AG09309 (cell line): Measurements from ENCODE around the gene MBD5.

ENCODE experiments used
- DNase-seq: peaks from one replicate; pipeline ENCODE4 v3.0.0-alpha.2; 2010; ENCODE audit warnings: low read depth
- H3K4me3 ChIP-seq: 2 replicates; pipeline ENCODE4 v1.5.1; 2011; ENCODE audit warnings: mild to moderate bottlenecking, low read depth, low read length, moderate library complexity; ENCODE audit not compliant: control insufficient read depth
- TF ChIP-seq, protein P1 (sequence below): IDR thresholded peaks from 2 replicates; pipeline ENCODE4 v1.5.1; 2011; ENCODE audit warnings: mild to moderate bottlenecking, low read depth, low read length, inconsistent platforms; ENCODE audit not compliant: insufficient read depth, control insufficient read depth; ENCODE audit errors: missing control alignments

Gene MBD5

DNA sequence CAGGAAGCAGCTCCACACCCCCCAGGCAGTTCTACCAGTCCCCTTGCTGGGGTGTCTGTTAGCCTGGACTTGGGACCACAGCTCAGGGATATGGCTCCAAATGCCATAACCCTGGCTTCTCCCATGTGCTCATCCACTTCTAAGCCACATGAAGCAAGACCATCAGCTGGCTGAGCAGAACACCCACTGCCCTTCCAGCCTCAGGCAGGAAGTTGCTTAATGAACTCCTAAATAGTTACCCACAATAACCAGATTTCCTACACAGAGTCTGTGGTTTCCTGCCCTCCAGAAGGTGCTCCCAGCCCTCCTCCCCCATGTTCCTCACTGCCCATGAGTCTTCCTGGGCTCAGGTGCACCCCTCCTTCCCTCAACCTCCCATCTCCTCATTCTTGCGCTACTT, 525.4 kb downstream of the MBD5 start:
- no peak overlapping the region for H3K4me3 ChIP-seq
- TF ChIP-seq, protein P1, sequence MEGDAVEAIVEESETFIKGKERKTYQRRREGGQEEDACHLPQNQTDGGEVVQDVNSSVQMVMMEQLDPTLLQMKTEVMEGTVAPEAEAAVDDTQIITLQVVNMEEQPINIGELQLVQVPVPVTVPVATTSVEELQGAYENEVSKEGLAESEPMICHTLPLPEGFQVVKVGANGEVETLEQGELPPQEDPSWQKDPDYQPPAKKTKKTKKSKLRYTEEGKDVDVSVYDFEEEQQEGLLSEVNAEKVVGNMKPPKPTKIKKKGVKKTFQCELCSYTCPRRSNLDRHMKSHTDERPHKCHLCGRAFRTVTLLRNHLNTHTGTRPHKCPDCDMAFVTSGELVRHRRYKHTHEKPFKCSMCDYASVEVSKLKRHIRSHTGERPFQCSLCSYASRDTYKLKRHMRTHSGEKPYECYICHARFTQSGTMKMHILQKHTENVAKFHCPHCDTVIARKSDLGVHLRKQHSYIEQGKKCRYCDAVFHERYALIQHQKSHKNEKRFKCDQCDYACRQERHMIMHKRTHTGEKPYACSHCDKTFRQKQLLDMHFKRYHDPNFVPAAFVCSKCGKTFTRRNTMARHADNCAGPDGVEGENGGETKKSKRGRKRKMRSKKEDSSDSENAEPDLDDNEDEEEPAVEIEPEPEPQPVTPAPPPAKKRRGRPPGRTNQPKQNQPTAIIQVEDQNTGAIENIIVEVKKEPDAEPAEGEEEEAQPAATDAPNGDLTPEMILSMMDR, result no peak
- DNase-seq, result no peak

DNA sequence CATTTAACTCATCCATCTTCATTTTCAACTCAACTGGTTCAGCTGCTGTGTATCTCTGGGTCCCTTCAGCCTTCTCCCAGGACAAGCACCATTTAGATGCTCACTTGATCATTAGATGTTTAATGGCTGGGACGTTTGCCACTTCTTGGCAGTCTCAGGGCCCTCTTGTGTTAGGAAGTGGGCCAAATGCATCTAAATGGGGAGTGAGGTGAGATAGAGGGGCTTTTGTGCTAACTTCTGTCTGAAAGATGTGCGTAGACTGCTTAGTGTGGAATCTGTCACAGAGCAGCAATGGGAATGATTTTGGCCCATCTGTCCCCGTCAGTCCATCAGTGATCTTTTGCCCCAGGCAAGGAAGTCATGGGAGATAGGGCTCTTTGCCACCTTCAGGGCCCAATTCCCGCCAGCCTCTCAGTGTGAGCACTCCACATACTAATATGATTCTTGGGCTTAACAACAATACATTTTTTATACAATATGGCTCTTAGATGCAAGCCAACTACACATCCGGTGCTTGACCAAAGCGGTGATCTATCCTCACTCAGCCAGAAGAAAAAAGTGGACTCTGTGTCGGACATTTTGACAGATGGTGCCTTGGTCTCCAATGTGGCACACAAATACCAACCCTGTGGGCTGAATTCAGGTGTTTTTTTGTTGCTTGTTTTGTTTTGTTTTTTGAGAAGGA, 528.0 kb downstream of the MBD5 start:
- DNase-seq, result no peak
- TF ChIP-seq, protein P1, result no peak
- H3K4me3 ChIP-seq, result no peak overlapping the region

DNA sequence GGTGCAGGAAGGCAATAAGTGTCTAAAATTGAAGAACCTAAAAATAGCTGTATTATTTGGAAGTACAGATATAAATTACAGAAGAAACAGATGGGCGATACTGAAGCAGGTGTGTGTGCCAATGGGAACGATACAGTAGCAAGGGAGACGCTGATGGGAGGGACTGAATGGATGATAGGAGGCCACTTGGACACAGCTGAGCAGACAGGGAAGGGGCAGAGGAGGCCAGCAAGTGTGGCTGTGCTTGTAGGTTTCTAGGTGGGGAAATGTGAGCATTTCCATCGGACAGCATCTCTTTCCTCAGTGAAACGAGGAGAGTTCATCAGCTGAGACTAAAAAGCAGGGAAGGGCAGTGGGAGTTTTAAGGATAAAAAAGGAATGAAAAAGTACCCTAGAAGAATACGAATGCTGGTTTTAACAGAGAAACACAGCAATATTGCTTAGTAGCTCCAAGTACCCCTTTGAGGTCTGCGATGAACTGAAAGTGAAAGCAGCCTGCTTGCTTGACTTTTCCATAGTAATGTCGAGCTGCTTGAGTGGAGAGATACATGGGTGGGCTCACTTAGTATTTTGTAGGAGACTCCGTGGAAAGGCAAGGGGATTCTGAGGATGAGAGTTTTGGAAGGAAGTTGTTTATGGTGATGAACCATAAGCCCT, 531.9 kb downstream of the MBD5 start:
- H3K4me3 ChIP-seq, result peak overlapping the region; percentile 20
- DNase-seq, result no peak
- TF ChIP-seq, protein P1, result no peak

DNA sequence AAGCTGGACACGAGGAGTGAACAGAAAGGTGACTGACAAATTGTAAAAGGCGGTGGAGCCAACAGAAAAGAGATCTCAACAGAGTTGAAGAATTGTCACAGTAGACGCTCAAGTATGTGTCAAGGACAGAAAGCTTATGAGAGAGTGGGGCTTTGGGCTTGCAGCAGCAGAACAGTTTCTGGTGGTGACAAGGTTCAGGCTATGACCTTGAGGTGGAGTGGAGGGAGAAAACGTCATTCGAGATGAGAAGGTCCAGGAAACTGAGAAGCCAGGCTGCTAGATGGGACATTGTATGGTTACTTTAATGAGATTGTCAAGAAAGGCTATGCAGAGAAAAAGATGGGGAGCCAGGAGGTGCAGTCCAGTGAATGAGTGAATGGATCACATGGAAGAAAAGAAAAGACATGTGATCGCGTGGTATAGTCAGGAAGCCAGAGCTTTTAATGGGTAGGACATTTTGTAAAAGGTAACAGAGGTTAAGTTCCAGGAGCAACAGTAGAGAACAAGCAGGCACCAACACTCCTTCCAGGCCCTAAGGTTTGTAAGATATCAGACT, 532.5 kb downstream of the MBD5 start:
- peak overlapping the region; percentile 20; the same call in 1 of the 2 replicates for H3K4me3 ChIP-seq
- DNase-seq, result no peak
- TF ChIP-seq, protein P1, result no peak

DNA sequence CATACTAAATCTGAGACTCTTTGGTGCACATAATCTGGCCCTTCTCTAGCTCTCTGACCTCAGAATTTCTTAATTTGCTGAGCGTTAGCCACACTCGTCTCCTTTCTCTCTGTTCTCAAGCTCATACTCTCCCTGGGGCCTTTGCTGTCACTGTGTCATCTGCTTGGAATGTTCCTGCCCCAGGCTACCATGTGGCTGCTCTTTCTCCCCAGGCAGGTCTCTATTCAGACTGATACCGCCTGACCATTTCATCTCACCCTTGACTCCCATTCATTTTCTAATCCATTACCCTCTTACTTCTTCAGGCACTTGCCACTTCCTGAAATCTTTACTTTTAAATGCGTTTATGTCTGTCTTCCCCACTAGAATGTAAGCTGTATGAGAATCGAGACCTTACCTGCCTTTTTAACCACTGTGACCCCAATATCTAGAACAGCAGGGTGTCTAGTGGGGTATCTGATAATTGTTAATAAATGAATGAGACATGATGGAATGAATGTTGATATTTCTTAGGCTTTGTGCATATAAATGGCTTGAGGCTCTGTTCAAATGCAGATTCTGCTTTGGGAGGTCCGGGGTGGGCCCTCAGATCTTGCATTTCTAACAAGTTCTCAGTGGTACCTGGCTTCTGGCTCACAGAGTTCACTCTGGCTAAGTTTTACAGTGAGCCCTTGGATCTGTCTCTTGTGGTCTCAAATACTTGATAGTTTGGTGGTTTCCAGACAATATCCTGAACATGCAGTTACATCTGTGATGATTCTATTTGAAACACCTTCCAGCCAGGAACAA, 533.8 kb downstream of the MBD5 start:
- no peak overlapping the region for H3K4me3 ChIP-seq
- no peak for DNase-seq
- TF ChIP-seq, protein P1, result no peak

DNA sequence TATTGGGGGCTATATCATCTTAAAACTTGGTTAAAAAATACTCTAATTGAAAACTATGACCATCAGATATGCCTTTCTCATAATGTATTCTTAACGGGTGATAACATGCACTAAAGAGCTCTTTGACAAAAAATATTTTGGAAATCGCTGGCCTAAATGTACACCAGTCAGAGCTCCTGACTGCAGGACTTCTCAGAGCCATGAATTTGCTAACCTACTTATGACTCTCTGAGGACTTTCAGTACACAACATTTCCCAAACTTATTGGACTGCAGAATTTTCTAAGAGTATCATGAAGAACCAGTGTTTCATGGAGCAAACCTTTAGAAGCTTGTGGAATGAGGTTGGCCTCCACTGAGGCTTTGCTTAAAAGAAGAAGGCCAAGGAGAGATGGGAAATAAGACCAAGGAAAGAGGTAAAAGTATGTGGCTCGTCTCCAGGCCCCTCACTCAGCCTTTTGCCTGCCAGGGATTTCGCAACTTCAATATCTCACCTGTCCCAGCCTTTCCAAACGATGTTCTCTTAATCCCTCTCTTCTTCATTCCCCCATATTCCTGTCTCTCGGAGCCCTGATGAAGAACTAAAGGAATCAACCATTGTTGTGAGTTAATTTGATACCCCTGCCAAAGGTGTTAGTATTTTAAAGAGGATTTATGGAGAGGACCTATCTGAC, 534.9 kb downstream of the MBD5 start:
- H3K4me3 ChIP-seq, result no peak overlapping the region
- DNase-seq, result no peak
- TF ChIP-seq, protein P1, result no peak
